Measurements from ENCODE around the gene SCN8A.

SCN8A gene

GRCh38 chr12:51692016-51692415 is 101.0 kb downstream of the SCN8A start:
- no peak overlapping the region for H3K4me3 ChIP-seq (ENCODE audit: low read depth, low read length)
- no peak for TF ChIP-seq CTCF (IDR thresholded peaks at IDR 0.05; ENCODE audit: borderline replicate concordance, insufficient read depth, low read depth, low read length)

DNA sequence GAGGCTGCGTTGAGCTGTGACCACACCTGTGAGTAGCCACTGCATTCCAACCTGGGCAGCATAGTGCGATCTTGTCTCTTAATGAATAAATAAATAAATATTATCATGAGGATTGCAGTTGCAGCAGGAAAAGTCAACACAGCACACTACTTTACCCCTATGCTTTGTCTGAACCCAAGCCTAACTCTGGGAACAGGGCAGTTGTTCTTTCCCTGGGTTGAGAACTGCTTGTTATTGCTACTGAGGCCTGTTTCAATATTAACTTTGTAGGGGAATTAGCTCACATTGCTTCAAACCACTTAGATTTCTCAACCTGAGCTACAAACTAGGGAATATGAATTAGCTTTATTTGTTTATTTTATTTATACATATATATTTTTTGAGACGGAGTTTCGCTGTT is 102.5 kb downstream of the SCN8A start:
- H3K4me3 ChIP-seq (ENCODE audit: low read depth, low read length) = no peak overlapping the region
- TF ChIP-seq CTCF (IDR thresholded peaks at IDR 0.05; ENCODE audit: borderline replicate concordance, insufficient read depth, low read depth, low read length) = no peak

DNA sequence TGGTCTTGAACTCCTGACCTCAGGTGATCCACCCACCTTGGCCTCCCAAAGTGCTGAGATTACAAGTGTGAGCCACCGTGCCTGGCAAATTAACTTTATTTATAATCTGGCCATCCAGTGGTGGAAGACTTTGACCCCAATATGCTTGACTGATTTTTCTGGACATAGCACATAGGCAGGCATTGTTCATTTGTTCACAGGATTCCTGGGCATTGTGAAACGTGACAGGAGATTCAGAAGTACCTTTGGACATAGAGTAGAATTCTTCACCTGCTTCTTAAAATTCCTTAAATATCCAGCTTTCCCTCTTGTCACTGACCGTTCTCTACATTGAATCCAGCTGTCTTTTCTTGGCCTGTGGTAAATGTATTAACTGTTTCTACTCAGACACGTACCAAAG is 103.1 kb downstream of the SCN8A start:
- H3K4me3 ChIP-seq (ENCODE audit: low read depth, low read length) = no peak overlapping the region
- no peak for TF ChIP-seq CTCF (IDR thresholded peaks at IDR 0.05; ENCODE audit: borderline replicate concordance, insufficient read depth, low read depth, low read length)

DNA sequence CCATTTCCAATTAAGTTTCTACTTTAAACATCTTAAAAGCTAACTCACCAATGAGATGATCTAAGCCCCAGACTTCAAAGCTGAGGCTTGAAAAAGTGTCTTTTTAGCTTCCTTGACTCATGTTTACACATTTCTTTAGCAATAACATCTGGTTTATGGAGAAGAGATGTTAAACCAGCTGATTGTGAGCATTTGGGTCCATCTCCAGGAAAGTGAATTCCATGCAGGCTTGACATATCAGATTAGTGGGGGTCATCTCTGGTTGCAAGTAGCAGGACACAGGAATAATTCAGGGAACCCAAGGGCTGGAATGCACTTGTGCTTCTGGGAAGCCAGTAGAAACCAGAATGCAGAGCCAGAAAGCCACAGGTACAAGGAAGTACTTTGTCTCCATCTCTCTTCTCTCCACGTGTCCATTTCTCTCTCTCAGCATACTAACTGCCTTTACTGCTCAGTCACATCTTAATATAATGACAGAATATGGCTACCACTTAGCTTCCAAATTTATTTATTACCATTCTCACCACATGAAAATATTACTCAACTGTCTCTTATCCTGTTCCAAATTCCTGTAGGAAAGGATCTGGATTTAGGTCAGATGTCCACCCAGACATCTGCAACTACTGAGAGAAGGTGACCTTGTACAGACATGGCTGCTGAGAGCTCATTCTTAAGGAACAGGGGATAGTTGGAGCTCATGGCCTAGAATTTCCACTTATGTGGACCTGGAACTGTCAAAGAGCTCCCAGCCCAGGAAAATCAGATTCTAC is 104.4 kb downstream of the SCN8A start:
- no peak overlapping the region for H3K4me3 ChIP-seq (ENCODE audit: low read depth, low read length)
- no peak for TF ChIP-seq CTCF (IDR thresholded peaks at IDR 0.05; ENCODE audit: borderline replicate concordance, insufficient read depth, low read depth, low read length)

DNA sequence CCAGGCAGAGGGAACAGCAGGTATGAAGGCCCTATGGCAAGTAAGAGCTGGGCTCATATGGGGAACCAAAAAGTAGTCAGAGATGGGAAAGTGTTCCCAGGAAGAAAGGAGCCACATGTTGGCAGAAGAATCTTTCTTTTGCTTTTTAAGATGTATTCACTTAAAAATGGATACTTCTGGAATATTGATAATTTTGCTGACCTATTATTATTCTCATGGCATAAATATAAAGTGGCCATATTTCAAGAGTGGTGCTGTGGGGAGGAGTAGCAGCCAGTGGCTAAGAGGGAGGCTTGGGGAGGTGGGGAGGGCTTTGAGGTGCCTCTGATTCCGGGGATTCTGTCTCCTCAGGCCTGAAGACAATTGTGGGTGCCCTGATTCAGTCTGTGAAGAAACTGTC is 108.2 kb downstream of the SCN8A start:
- no peak for TF ChIP-seq CTCF (IDR thresholded peaks at IDR 0.05; ENCODE audit: borderline replicate concordance, insufficient read depth, low read depth, low read length)
- no peak overlapping the region for H3K4me3 ChIP-seq (ENCODE audit: low read depth, low read length)

- TF ChIP-seq CTCF (IDR thresholded peaks at IDR 0.05; ENCODE audit: borderline replicate concordance, insufficient read depth, low read depth, low read length) = no peak
- H3K4me3 ChIP-seq (ENCODE audit: low read depth, low read length) = no peak overlapping the region
These were observed 109.9 kb downstream of the SCN8A start for GRCh38 chr12:51700887-51701286.

DNA sequence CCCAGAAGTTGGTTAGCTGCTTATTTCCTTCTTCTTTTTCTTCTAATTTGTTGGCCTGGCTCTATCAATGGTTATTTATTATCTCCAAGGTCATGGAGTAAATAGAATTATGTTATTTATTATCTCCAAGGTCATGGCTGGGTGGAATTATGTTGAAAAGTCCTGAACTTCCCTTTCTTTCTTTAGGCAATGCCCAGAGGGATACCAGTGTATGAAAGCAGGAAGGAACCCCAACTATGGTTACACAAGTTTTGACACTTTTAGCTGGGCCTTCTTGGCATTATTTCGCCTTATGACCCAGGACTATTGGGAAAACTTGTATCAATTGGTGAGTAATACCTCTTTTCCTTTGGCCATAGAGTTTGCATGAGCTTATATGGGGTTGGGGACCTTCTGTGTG is 111.6 kb downstream of the SCN8A start:
- no peak for TF ChIP-seq CTCF (IDR thresholded peaks at IDR 0.05; ENCODE audit: borderline replicate concordance, insufficient read depth, low read depth, low read length)
- no peak overlapping the region for H3K4me3 ChIP-seq (ENCODE audit: low read depth, low read length)
